HG02884 (cell line): ENCODE data around the gene MRPS27.

Experiments used
- ATAC-seq: cut with Tn5 transposase; IDR thresholded peaks from one replicate; pipeline ENCODE4 v1.9.1; 2021; ENCODE audit warnings: mild to moderate bottlenecking, moderate library complexity; ENCODE audit not compliant: unreplicated experiment

MRPS27 gene

DNA sequence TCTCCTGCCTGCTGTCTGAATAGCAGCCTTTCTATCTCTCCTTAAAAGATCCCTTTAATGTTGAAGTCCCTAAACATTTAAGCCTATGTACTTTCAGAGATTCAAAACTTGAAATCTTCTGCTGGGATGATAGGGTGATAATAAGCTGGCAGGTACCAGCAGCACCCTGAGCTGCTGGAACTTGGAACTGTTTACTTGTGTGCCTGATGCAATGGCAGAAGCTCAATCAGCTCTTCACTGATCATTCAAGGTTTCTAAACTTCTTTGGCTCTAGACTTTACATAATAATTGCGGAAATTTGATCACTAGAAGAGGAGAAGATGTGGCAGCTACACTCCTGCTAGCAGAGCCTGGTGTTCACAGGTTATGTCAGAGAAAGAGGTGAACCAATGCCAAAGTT lies 27.6 kb downstream of the MRPS27 start:
- no peak for ATAC-seq

DNA sequence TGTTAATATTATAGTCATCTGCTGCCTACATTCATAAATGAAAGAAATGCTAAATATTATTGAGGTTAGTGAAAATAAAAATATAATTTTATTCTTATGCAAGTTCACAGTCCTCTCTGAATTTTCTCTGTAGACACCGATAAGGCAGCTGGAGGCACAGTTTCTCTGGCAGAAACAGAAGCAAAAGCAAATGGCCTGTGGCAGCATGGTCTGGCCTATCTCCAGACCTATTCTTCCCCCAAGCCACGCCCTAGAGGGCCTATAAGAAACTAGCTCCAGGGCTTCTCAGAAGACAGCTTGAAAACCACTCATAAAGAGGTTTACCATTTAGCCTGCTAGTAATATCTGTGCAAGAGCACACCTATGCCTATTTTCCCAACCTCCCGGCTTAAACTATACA lies 28.4 kb downstream of the MRPS27 start:
- no peak for ATAC-seq

DNA sequence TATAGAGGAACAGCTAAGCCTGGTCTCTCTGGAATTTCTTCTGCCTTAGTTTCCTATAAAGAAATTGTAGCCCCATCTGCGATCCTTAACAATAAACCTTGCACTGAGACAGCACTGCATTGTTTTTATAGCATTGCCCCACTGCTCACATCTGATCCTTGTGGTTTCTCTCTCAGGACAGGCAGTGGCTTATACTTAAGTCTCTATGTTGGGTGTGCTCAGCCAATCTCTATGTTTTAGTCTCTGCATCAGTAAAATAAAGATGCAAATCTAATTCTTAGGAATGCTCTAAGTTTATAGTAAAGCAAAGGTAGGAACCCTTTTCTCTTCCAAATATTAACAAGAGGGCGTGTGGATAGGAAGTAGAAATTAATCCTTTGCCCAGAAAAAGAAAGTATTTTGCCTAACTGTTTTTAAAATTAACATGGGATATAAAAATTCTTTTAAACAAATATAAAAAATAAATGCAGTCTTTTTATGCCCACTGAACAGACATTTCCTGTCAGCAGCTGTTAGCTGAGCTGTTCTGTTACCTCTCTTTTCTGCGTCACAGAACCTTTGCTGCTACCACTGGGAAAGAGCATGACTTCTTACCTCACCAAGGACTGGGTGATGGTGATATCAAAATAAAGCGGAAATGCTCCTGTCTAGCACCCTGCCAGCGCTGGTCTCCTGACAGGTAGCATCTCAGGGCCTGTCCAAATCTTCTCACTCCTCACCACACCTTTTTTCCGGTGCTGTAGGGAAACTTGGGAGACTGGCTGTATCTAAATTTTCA lies 29.5 kb downstream of the MRPS27 start:
- no peak for ATAC-seq

DNA sequence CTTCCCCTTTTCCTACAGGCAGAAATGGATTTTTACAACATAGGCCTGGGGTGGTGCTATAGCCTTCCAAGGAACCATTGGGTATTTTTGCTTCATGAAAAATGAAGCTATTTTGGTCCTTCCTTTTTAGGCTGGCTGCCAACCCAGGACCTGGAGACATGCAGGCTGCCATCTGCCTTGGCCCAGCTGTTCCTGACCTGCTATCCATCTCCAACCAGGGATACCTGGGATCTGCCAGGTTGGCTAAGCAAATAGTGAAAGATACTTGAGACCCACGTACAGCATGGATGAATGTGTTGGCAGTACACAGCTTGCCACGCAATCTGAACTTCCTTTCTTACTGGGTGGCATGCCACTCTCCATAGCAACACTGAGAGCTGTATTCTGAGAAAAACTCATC lies 31.1 kb downstream of the MRPS27 start:
- no peak for ATAC-seq

- ATAC-seq = no peak
Observed at GRCh38 chr5:72286798-72287197, 33.2 kb downstream of the MRPS27 start.

DNA sequence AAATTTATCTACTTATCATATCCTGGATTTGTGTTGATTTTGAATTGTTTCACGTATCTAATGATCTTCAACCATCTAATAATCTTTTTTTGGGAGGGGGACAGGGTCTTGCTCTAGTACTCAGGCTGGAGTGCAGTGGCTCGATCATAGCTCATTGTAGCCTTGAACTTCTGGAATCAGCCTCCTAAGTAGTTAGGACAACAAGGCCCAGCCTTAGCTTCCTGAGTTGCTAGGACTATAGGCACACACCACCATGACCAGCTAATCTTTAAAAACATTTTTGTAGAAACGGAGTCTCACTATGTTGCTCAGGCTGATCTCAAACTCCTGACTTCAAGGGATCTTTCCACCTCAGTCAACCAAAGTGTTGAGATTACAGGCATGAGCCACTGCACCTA lies 34.6 kb downstream of the MRPS27 start:
- no peak for ATAC-seq

GRCh38 chr5:72284559-72285423 lies 35.2 kb downstream of the MRPS27 start:
- no peak for ATAC-seq

GRCh38 chr5:72283358-72283757 lies 36.7 kb downstream of the MRPS27 start:
- ATAC-seq = no peak

DNA sequence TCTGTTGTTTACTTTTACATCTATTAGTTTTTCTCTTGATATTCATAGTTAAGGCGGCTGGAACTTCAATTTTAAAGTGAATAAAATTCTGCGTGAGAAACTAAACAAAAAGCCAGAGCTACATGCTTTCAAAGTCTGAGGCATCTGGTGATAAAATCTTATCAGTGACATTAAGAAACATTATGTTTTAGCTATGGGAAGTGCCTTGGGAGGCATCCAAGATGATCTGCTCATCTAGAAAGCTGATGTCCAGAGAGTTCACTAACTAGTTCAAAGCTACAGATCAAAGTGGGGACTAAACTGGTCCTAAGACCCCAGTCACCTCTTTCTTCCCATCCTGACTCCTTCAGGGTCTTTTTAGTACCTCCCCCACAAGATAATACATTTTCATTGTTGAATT lies 37.2 kb downstream of the MRPS27 start:
- no peak for ATAC-seq

GRCh38 chr5:72281764-72282499 lies 38.1 kb downstream of the MRPS27 start:
- ATAC-seq = no peak

DNA sequence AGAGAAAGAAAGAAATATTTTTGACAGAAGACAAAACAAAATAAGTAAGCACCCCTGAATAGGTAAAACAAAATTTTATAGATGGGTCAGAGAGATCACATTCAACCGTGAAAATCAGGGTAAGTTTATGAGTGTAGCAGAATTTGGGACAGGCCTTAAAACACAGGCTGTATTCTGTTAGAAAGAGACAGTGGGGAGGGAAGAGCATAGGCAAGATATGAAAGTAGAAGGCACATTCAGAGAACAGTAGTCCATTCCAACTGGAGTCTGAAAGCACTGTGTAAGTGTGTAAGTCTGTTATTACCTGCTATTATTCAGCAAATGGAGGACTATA lies 38.6 kb downstream of the MRPS27 start:
- ATAC-seq = no peak

DNA sequence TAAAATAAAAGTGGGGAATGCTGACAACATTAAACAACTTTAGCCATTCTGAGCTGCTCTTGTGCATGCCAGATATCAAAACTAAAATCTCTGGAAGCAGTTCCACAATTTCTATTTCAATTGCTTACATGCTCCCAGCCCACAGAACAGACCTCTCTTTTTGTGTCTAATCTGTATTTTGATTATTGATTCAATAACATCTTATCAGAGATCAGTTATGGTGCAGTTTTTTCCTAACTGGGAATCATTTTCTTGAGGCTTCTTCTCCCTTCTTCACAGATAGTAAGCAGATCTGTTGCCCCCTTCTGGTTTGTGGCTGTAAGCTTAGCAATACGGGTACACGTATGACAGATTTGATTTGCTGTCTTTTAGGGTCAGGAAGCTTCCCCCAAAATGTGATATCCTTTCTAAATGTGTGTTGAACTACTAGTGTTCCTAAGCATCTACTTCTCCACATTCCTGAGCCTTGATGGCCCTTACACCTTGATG lies 39.4 kb downstream of the MRPS27 start:
- no peak for ATAC-seq

- ATAC-seq = no peak
Observed at GRCh38 chr5:72276219-72276752, 43.8 kb downstream of the MRPS27 start.

GRCh38 chr5:72273547-72273946 lies 46.5 kb downstream of the MRPS27 start:
- ATAC-seq = no peak

GRCh38 chr5:72272398-72272797 lies 47.6 kb downstream of the MRPS27 start:
- ATAC-seq = no peak

DNA sequence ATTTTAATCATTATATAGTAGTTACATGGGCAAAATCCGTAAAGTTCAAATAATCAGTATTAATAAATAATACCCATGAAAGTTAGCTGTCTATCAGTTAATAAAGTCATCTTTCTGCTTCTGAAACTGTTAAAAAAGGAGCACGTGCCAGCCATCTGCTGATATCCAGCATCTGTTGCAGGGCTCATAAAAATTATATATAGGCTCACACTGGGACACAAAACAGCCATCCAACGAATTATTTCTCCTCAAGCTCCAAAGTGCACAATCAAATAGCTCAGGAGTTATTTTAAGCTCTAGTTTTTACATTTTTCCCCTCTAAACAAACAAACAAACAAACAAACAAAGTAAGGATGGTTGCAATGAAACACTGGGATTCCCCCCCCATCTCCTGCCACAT lies 48.3 kb downstream of the MRPS27 start:
- ATAC-seq = no peak

GRCh38 chr5:72270037-72270436 lies 50.0 kb downstream of the MRPS27 start:
- no peak for ATAC-seq

- ATAC-seq = no peak
Observed at GRCh38 chr5:72269411-72269780, 50.6 kb downstream of the MRPS27 start.

- ATAC-seq = no peak
Observed at GRCh38 chr5:72268753-72269410, 51.2 kb downstream of the MRPS27 start.

DNA sequence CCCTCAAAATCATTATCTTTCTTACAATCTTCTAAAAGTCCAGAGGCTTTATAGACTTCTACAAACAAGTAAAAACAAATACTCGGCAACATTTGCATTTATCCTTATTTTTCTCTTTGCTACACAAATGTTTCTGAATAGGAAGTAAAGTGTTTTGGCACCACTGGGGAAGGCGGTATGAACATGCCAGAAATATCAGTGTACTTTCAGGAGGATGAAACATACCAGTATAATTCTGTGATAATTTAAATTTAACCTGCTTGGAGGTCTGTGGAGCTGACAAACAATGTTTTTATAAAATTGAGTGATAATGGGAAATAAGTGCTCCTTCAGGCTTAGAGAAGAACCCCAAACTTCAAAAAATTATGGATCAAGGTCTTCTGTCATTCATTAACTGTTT lies 51.8 kb downstream of the MRPS27 start:
- ATAC-seq = no peak

- no peak for ATAC-seq
Observed at GRCh38 chr5:72267685-72268084, 52.4 kb downstream of the MRPS27 start.
